ENCODE results near the gene GFER. TPM values are rescaled to one million over a fixed set of nuclear protein-coding genes. Genes with fewer than 3 reads are reported as not detected.

GFER gene
- total RNA-seq, 2 experiments from 2014 or later = 25.0 to 25.8 TPM

DNA sequence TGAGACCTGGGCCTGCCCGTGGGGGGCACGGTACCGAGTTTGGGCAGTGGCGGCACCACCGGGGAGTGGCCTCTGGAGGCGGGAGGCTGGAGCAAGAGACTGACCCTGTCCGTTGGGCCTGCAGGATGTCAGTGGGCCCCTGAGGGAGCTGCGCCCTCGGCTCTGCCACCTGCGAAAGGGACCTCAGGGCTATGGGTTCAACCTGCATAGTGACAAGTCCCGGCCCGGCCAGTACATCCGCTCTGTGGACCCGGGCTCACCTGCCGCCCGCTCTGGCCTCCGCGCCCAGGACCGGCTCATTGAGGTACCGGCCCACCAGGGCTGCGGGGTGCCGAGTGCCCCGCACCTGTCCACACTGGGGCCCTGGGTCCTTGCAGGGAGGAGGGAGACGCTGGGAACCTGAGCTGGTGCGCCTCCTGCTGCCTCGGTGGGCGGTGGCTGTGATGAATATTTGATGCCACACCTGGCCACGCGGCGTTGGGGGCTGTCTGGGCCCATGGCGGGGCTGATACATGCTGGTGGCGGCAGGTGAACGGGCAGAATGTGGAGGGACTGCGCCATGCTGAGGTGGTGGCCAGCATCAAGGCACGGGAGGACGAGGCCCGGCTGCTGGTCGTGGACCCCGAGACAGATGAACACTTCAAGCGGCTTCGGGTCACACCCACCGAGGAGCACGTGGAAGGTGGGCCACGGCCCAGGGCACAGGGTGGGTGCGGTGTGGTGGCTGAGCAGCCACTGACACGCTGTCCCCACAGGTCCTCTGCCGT, 52.4 kb downstream of the GFER start:
- ChIA-PET POLR2A (no interaction called here), CTCF (interaction anchor here (0.6 kb wide), 1 partner anchor 789 kb away, joined by 3 read pairs; no protein-coding TSS in a partner anchor)
- no peaks in the 10 kb centered on the region for H3K36me3 Mint-ChIP-seq (ENCODE audit: low read depth)
- intact Hi-C loops (cut with DNase I, micrococcal nuclease) = no loop called here
- no peak overlapping the region for H3K27ac Mint-ChIP-seq
- no peaks in the 10 kb centered on the region for H3K9me3 Mint-ChIP-seq (ENCODE audit: low read depth)
- no peak for DNase-seq
- no peaks in the 10 kb centered on the region for H3K27me3 Mint-ChIP-seq
- no peak overlapping the region for H3K4me3 Mint-ChIP-seq
- ATAC-seq = no peak
- H3K4me1 Mint-ChIP-seq = no peaks in the 10 kb centered on the region

DNA sequence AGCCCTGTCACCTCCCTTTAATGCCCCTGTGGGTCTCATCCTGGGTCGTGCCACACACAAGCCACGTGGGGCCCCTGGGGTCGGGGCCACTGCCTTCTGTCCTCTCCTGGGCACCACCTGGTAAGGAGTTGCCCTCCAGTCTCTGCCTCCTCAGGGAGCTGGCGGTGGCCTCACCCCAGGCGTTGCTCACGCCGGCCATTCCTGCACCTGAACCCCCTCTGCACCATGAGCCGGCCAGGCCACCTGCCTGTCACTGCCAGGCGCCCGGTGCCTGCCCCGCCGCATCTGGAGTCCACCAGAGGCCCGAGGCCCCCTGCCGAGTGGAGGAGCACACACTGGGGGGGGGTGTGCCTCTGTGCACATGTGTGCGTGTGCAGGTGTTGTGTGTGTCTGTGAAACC, 53.1 kb downstream of the GFER start:
- Mint-ChIP-seq H3K4me3 (no peak overlapping the region), H3K27ac (no peak overlapping the region), H3K4me1 (no peaks in the 10 kb centered on the region), H3K9me3 (ENCODE audit: low read depth) (no peaks in the 10 kb centered on the region), H3K36me3 (ENCODE audit: low read depth) (no peaks in the 10 kb centered on the region), H3K27me3 (no peaks in the 10 kb centered on the region)
- ChIA-PET CTCF (no interaction called here), POLR2A (no interaction called here)
- ATAC-seq (no peak), DNase-seq (no peak)
- intact Hi-C loops (cut with DNase I, micrococcal nuclease) = no loop called here

Other genes starting within 250 kb of the GFER start
- gene NME3, start 212.7 kb upstream of the GFER start, total RNA-seq = 10 to 100 TPM; 23.7 to 43.6 TPM
- gene EME2, start 211.4 kb upstream of the GFER start, total RNA-seq = 10 to 100 TPM; 13.1 to 18.4 TPM
- gene MRPS34, start 211.1 kb upstream of the GFER start, total RNA-seq = 100 to 1,000 TPM; 146 to 175 TPM
- gene SPSB3, start 201.6 kb upstream of the GFER start, total RNA-seq = 10 to 100 TPM; 12.5 to 13.6 TPM
- gene NUBP2, start 201.2 kb upstream of the GFER start, total RNA-seq = 10 to 100 TPM; 34.4 to 42.4 TPM
- gene IGFALS, start 190.5 kb upstream of the GFER start, total RNA-seq = not detected
- gene HAGH, start 157.4 kb upstream of the GFER start, total RNA-seq = 10 to 100 TPM; 20.9 to 25.0 TPM
- 10 to 100 TPM; 11.6 to 11.9 TPM for gene FAHD1, start 157.0 kb upstream of the GFER start, total RNA-seq
- gene MEIOB, start 112.0 kb upstream of the GFER start, total RNA-seq = under 1 TPM; 0.14 to 0.21 TPM
- gene HS3ST6, start 65.8 kb upstream of the GFER start, total RNA-seq = not detected
- 10 to 100 TPM; 17.3 to 21.8 TPM for gene MSRB1, start 41.0 kb upstream of the GFER start, total RNA-seq
- not detected for gene RPL3L, start 29.5 kb upstream of the GFER start, total RNA-seq
- 100 to 1,000 TPM; 113 to 118 TPM for gene NDUFB10, start 24.7 kb upstream of the GFER start, total RNA-seq
- gene RPS2, start 19.4 kb upstream of the GFER start, total RNA-seq = 1,000 to 10,000 TPM; 5,351 to 6,287 TPM
- not detected for gene RNF151, start 17.3 kb upstream of the GFER start, total RNA-seq
- gene TBL3, start 12.1 kb upstream of the GFER start, total RNA-seq = 10 to 100 TPM; 47.4 to 48.6 TPM
- not detected for gene NOXO1, start 2.7 kb upstream of the GFER start, total RNA-seq
- 1 to 10 TPM; 4.8 to 5.9 TPM for gene SYNGR3, start 5.8 kb downstream of the GFER start, total RNA-seq
- 10 to 100 TPM; 64.6 to 69.8 TPM for gene ZNF598, start 25.6 kb downstream of the GFER start, total RNA-seq
- 1 to 10 TPM; 2.0 to 2.8 TPM for gene NPW, start 35.6 kb downstream of the GFER start, total RNA-seq
- 1 to 10 TPM; 1.9 to 2.7 TPM for gene NHERF2, start 42.7 kb downstream of the GFER start, total RNA-seq
- 10 to 100 TPM; 22.6 to 26.1 TPM for gene NTHL1, start 63.6 kb downstream of the GFER start, total RNA-seq
- gene TSC2, start 63.8 kb downstream of the GFER start, total RNA-seq = 10 to 100 TPM; 49.6 to 72.9 TPM
- gene PKD1, start 151.7 kb downstream of the GFER start, total RNA-seq = 10 to 100 TPM; 64.3 to 71.2 TPM
- under 1 TPM in 1 of 2 experiments, not detected in 1; 0.21 TPM for gene RAB26, start 164.4 kb downstream of the GFER start, total RNA-seq
- gene TRAF7, start 171.6 kb downstream of the GFER start, total RNA-seq = 10 to 100 TPM; 70.7 to 93.7 TPM
- gene CASKIN1, start 212.4 kb downstream of the GFER start, total RNA-seq = 1 to 10 TPM in 1 of 2 experiments, under 1 TPM in 1; 0.98 to 1.3 TPM
- 10 to 100 TPM; 61.3 to 76.1 TPM for gene MLST8, start 221.3 kb downstream of the GFER start, total RNA-seq
- 1 to 10 TPM; 8.0 to 8.8 TPM for gene BRICD5, start 226.7 kb downstream of the GFER start, total RNA-seq
- 10 to 100 TPM; 11.5 to 15.0 TPM for gene PGP, start 230.6 kb downstream of the GFER start, total RNA-seq
- gene E4F1, start 239.4 kb downstream of the GFER start, total RNA-seq = 10 to 100 TPM; 18.0 to 18.6 TPM

All from activated CD4-positive, alpha-beta T cell treated with anti-CD3 and anti-CD28 coated beads for 36 hours (primary cell).